ENCODE results near the gene ANKS6. TPM values are rescaled to one million over a fixed set of nuclear protein-coding genes. Genes with fewer than 3 reads are reported as not detected.

Gene ANKS6
- total and polyA plus RNA-seq, 2 of the 4 experiments (the other 2 are of a cell fraction), result 9.0 to 23.6 TPM

- H2BK5ac ChIP-seq (ENCODE audit: low read depth, low read length, poor library complexity, severe bottlenecking), result no peak overlapping the region
- no peak overlapping the region for H2BK120ac ChIP-seq (ENCODE audit: low read depth, low read length)
- H2BK15ac ChIP-seq (ENCODE audit: low read depth, low read length), result no peak overlapping the region
- H2AK9ac ChIP-seq (replicated peaks; ENCODE audit: low read depth, low read length, poor library complexity), result no peak overlapping the region
- H3K9me3 ChIP-seq (ENCODE audit: control insufficient read depth, insufficient read depth, low read length), result no peaks in the 10 kb centered on the region
- TF ChIP-seq RCOR1 (IDR thresholded peaks at IDR 0.05; ENCODE audit: insufficient replicate concordance, low read length) (no peak), CEBPB (IDR thresholded peaks at IDR 0.05; ENCODE audit: low read depth, low read length) (no peak), SMC3 (IDR thresholded peaks at IDR 0.05; ENCODE audit: low read depth, low read length) (no peak), ELK1 (IDR thresholded peaks at IDR 0.05; ENCODE audit: borderline replicate concordance, low read depth, low read length) (no peak), MAFK (IDR thresholded peaks at IDR 0.05; ENCODE audit: low read depth, low read length) (no peak), BHLHE40 (IDR thresholded peaks at IDR 0.05; ENCODE audit: low read depth, low read length) (no peak), CHD1 (IDR thresholded peaks at IDR 0.05; ENCODE audit: low read depth, low read length) (no peak), FOS (IDR thresholded peaks at IDR 0.05; ENCODE audit: low read depth, low read length) (no peak), MXI1 (IDR thresholded peaks at IDR 0.05; ENCODE audit: borderline replicate concordance, low read depth, low read length) (no peak), MAZ (IDR thresholded peaks at IDR 0.05; ENCODE audit: borderline replicate concordance, low read depth, low read length) (no peak), CTCF (conservative IDR thresholded peaks at IDR 0.05; ENCODE audit: low read depth, low read length) (no peak), RFX5 (IDR thresholded peaks at IDR 0.05; ENCODE audit: low read depth, low read length) (no peak), USF2 (IDR thresholded peaks at IDR 0.05; ENCODE audit: low read depth, low read length) (no peak), POLR2A (IDR thresholded peaks at IDR 0.05; ENCODE audit: low read depth, low read length) (no peak), NFE2L2 (IDR thresholded peaks at IDR 0.05; ENCODE audit: low read depth, low read length) (no peak), RAD21 (IDR thresholded peaks at IDR 0.05; ENCODE audit: low read length) (no peak)
- H3K79me1 ChIP-seq (ENCODE audit: low read depth in 1 of 2, low read length in 2 of 2), result peaks cover 4 to 9% of the 10 kb centered on the region in 2 experiments; a peak in 2 of 4 replicates
- no peak overlapping the region for H3K4me2 ChIP-seq (ENCODE audit: low read depth, low read length)
- H3K9me1 ChIP-seq (ENCODE audit: insufficient read depth, low read length), result peaks cover 25% of the 10 kb centered on the region
- no peaks in the 10 kb centered on the region for H3K27me3 ChIP-seq (ENCODE audit: control insufficient read depth, insufficient read depth, low read length)
- no peaks in the 10 kb centered on the region for H4K20me1 ChIP-seq (ENCODE audit: insufficient read depth, low read length)
- H3K56ac ChIP-seq (ENCODE audit: extremely low read depth, insufficient read depth, low read length), result no peak overlapping the region
- no peak overlapping the region for H3K18ac ChIP-seq (ENCODE audit: low read depth, low read length)
- no peak for DNase-seq
- no peak overlapping the region for H3K4me3 ChIP-seq (ENCODE audit: insufficient read depth, low read depth, low read length)
- H4K91ac ChIP-seq (ENCODE audit: insufficient read depth, low read depth, low read length), result no peak overlapping the region
- H3K36me3 ChIP-seq (ENCODE audit: control insufficient read depth, insufficient read depth, low read length), result peaks cover 19% of the 10 kb centered on the region
- intact Hi-C loops (cut with micrococcal nuclease), result no loop called here
- no peak overlapping the region for H2AFZ ChIP-seq (replicated peaks; ENCODE audit: low read length, poor library complexity)
- no peak overlapping the region for H2AK5ac ChIP-seq (ENCODE audit: low read depth, low read length)
- dilution Hi-C loops (cut with HindIII; ENCODE audit: low sequenced_read_pairs, unreplicated experiment), result no loop called here
- no CpG with 5 or more reads among the region's 14 CpGs for WGBS, 2 experiments (ENCODE audit: extremely low coverage in 2 of 2, insufficient read length in 1 of 2)
- H4K5ac ChIP-seq (ENCODE audit: low read depth, low read length), result no peak overlapping the region
- H3K14ac ChIP-seq (replicated peaks; ENCODE audit: low read depth, low read length), result no peak overlapping the region
- ChIA-PET CTCF (interaction anchor here (0.8 kb wide), 1 partner anchor 13 kb away, joined by 3 read pairs; no protein-coding TSS in a partner anchor), POLR2A (ENCODE audit: unreplicated experiment) (no interaction called here)
- no peak for ATAC-seq (ENCODE audit: low read depth)
- in situ Hi-C loops (cut with MboI; ENCODE audit: low sequenced_read_pairs), result no loop called here
- no peak overlapping the region for H3K4ac ChIP-seq (ENCODE audit: low read depth, low read length)
- no peak overlapping the region for H2BK20ac ChIP-seq (ENCODE audit: low read depth, low read length)
- H4K8ac ChIP-seq (ENCODE audit: low read depth in 2 of 2, low read length in 2 of 2), result no peak overlapping the region
- H3K4me1 ChIP-seq (ENCODE audit: control insufficient read depth, insufficient read depth, low read length), result peaks cover 12% of the 10 kb centered on the region
- no peak overlapping the region for H3K9ac ChIP-seq (ENCODE audit: low read depth, low read length)
- BruUV-seq (replicated peaks), result no TSS peak
- no peak overlapping the region for H3K23ac ChIP-seq (ENCODE audit: low read depth, low read length)
- H3K27ac ChIP-seq (ENCODE audit: insufficient read depth, low read length), result no peak overlapping the region
Observed at GRCh38 chr9:98743818-98744611, 52.3 kb downstream of the ANKS6 start.

All from IMR-90 (cell line).